Pancreas (tissue), 10 donors: ENCODE measurements around the gene TRPT1. TPM values are rescaled to one million over a fixed set of nuclear protein-coding genes. Genes with fewer than 3 reads are reported as not detected.

Experiments used
- ATAC-seq, 4 donors: fragments of 200-7000 bp; cut with Tn5 transposase; one replicate each; pipeline versions ENCODE4 v1.8.0 to v1.9.1; 2020; ENCODE audit warnings: mild to moderate bottlenecking in 4 of 4, moderate library complexity in 4 of 4
- DNase-seq, 6 donors: peaks; one replicate each; pipeline ENCODE4 v3.0.0-alpha.2; 2020
- FAIRE-seq: peaks from 2 replicates; lab custom pipeline; 2012; peaks lifted over from hg19 to GRCh38; lab: Jason Lieb, UNC
- H3K27ac ChIP-seq, 4 donors: fragments of 200-600 bp; sonication (generic); 1 replicate in 3 of 4; 2 replicates in 1 of 4; pipeline versions ENCODE4 v1.5.0 to v1.8.0; 2020
- H3K27me3 ChIP-seq, 4 donors: fragments of 200-600 bp; one replicate each; pipeline ENCODE4 v1.8.0; 2021
- H3K36me3 ChIP-seq, 3 donors: fragments of 200-600 bp; sonication (generic) in 1 of 3; one replicate each; pipeline versions ENCODE4 v1.5.0 to v1.8.0; 2020 to 2021
- H3K4me1 ChIP-seq, 3 donors: fragments of 200-600 bp; one replicate each; pipeline ENCODE4 v1.8.0; 2021
- H3K4me3 ChIP-seq, 4 donors: fragments of 200-600 bp; sonication (generic) in 2 of 4; one replicate each; pipeline versions ENCODE4 v1.5.0 to v1.8.0; 2020 to 2021
- H3K9me3 ChIP-seq, 4 donors: fragments of 200-600 bp; one replicate each; pipeline ENCODE4 v1.8.0; 2021
- WGBS, 2 donors: extraction: QIAGEN DNeasy Blood & Tissue Kit; methylation state at CpG; one replicate each; pipeline ENCODE4 v1.1.7; 2013; 5-methylcytosine and 5-hydroxymethylcytosine counted together
- intact Hi-C, 3 donors: fragments of 100-400 bp; cut with DNase I; formaldehyde crosslinking; loops; one replicate each; pipeline versions ENCODE4 v1.11.1 to v1.14.2; 2022
- polyA plus RNA-seq, 2 donors: library from polyadenylated mRNA; stranded (reverse); fragments of 200-250 nt; gene quantifications; one replicate each; pipeline ENCODE4 v1.2.3, GENCODE V29; 2013
- total RNA-seq, 6 donors: library from RNA; stranded (reverse); fragmentation: NEBNext Ultra II Directional in 4 of 6; extraction: Animal tissue kit (Norgen Biotek cat#: 25700) in 4 of 6; gene quantifications; one replicate each; pipeline versions ENCODE4 v1.2.1 to v1.2.4, GENCODE V29; 2021 to 2023
- TF ChIP-seq, protein P1 (sequence below), 4 donors: fragments of 200-600 bp; sonication (generic) in 3 of 4; IDR thresholded peaks; one replicate each; pipeline versions ENCODE4 v1.5.0 to v1.8.0; 2021; ENCODE audit warnings: antibody characterized with exemption in 4 of 4
- donor health status: healthy with polysubstance abuse.
- donor health status: DM: no; HTN: no; CAD: no; lungs with moderate emphysema.
- donor health status: DM: no; HTN: no; CAD: no.
- donor health status: control.
- donor health status: control.
- donor health status: Bipolar disorder and iron deficiency.
- donor health status: DM: yes; HTN: yes; CAD: no.
- donor health status: DM: no; HTN: no; CAD: no.
- donor health status: DM: no; HTN: no; CAD: no.
- donor health status: DM: yes; HTN: yes; CAD: no.

The TRPT1 gene
- total and polyA plus RNA-seq, 8 donors, result 18.6 to 78.7 (median 28.1) TPM

DNA sequence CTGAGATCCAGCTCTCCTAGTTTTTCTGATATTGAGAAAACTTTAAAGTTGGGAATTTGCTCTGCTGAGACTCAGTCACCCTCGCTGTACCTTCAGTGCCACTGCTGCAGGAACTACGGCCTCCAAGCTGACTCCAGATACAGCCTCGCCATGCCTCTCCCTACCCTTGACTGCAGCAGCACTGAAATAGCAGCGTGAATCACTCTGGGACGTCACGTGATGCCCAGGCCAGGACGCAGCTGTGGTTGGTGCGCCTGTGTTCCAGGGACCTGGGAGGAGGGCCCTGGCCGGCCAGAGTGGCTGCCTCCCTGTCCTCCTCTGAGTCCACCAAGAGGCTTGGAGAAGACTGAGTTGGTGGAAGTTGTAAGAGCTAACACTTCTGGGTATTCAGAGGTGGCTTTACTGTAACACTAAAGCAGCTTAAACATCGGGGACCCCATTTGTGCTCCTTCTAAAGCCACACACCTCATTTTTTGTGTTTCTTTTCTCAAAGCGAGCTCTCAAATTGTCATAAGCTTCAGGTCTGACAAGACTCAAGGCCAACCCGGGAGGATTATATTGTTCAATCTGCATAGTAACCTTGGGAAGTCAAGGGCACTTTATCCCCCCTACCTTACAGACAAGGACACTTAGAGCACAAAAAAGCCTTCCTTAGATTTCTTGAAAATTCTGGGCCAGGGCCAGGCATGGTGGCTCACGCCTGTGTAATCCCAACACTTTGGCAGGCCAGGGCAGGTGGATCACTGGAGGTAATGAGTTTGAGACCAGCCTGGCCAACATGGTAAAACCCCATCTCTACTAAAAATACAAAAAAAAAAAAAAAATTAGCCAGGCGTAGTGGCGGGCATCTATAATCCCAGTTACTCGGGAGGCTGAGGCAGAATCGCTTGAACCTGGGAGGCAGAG lies 44.2 kb downstream of the TRPT1 start:
- ATAC-seq (peak; percentile 57 to 67 (median 64)), FAIRE-seq (no peak), DNase-seq (peak; percentile 86 to 95 (median 93))
- intact Hi-C loops, result no loop called here
- WGBS, 2 donors, result 20 to 26% methylated on average over 15 to 17 of the region's 17 CpGs
- Histone ChIP-seq H3K4me3 (peak overlapping the region in 1 of 4 donors; percentile 17), H3K4me1 (peaks cover 19 to 41% (median 34%) of the 10 kb centered on the region in 3 donors), H3K27ac (peak overlapping the region; percentile 52 to 87 (median 68)), H3K9me3 (no peaks in the 10 kb centered on the region), H3K27me3 (no peaks in the 10 kb centered on the region), H3K36me3 (no peaks in the 10 kb centered on the region)
- TF ChIP-seq, protein P1, sequence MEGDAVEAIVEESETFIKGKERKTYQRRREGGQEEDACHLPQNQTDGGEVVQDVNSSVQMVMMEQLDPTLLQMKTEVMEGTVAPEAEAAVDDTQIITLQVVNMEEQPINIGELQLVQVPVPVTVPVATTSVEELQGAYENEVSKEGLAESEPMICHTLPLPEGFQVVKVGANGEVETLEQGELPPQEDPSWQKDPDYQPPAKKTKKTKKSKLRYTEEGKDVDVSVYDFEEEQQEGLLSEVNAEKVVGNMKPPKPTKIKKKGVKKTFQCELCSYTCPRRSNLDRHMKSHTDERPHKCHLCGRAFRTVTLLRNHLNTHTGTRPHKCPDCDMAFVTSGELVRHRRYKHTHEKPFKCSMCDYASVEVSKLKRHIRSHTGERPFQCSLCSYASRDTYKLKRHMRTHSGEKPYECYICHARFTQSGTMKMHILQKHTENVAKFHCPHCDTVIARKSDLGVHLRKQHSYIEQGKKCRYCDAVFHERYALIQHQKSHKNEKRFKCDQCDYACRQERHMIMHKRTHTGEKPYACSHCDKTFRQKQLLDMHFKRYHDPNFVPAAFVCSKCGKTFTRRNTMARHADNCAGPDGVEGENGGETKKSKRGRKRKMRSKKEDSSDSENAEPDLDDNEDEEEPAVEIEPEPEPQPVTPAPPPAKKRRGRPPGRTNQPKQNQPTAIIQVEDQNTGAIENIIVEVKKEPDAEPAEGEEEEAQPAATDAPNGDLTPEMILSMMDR (IDR thresholded peaks at IDR 0.05), result no peak

DNA sequence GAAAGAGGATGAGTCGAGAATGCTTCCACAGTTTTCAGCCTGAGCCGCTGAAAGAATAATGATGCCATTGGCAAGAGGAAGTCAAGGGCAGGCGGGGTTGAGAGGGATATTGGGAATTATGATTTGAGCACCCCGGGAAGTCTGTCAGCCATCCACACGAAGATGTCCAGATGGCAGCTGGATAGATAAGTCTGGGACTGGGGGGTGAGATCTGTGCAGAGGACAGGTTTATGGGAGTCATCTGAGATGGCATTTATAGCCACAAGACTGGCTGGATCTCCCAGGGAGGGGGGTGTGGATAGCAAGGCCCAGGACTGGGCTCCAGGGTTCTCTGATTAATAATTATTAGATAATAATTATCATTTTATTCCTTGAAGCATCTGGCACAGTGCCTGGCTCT lies 45.1 kb downstream of the TRPT1 start:
- Histone ChIP-seq H3K4me1 (peaks cover 19 to 41% (median 34%) of the 10 kb centered on the region in 3 donors), H3K9me3 (no peaks in the 10 kb centered on the region), H3K4me3 (no peak overlapping the region), H3K36me3 (no peaks in the 10 kb centered on the region), H3K27ac (peak overlapping the region; percentile 52 to 87 (median 68)), H3K27me3 (no peaks in the 10 kb centered on the region)
- WGBS, 2 donors, result 57 to 58% methylated on average over 5 of the region's 5 CpGs
- intact Hi-C loops, result no loop called here
- DNase-seq, result no peak
- TF ChIP-seq, protein P1 (IDR thresholded peaks at IDR 0.05), result no peak
- FAIRE-seq, result no peak
- no peak for ATAC-seq

DNA sequence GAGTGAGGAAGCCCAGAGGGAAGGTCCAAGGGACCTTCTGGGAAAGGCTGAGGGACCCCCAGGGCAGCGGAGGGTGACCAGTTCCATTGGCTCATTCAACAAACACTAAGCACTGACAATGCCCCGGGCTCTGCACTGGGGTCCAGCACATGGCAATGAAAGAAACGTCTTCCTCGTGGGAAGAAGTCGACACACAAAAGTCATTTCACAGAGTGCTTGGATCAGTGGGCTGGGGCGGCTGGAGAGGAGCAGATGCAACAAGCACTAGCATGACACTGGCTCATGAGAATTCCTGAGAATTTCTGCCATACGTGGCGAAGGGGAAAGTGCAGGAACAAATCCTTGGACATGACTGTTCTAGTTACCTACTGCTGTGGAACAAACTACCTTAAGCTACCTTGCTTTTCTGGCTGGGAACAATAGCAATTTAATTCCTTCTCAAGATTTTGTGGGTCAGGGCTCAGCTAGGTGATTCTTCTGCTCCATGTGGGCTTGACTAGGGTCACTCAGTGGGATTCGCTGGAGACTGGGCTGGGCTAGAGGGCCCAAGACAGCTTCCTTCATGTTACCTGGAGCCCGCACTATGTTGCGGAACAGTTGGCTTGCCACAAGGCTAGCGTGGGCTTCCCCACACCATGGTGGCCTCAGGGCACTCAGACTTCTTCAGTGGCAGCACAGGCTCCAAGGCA lies 46.9 kb downstream of the TRPT1 start:
- Histone ChIP-seq H3K4me1 (peaks cover 19 to 33% (median 29%) of the 10 kb centered on the region in 3 donors), H3K9me3 (no peaks in the 10 kb centered on the region), H3K36me3 (no peaks in the 10 kb centered on the region), H3K27ac (no peak overlapping the region), H3K4me3 (no peak overlapping the region), H3K27me3 (no peaks in the 10 kb centered on the region)
- intact Hi-C loops, result no loop called here
- FAIRE-seq (no peak), ATAC-seq (no peak), DNase-seq (no peak)
- 97 to 98% methylated on average over 12 of the region's 12 CpGs for WGBS, 2 donors
- TF ChIP-seq, protein P1 (IDR thresholded peaks at IDR 0.05), result no peak

DNA sequence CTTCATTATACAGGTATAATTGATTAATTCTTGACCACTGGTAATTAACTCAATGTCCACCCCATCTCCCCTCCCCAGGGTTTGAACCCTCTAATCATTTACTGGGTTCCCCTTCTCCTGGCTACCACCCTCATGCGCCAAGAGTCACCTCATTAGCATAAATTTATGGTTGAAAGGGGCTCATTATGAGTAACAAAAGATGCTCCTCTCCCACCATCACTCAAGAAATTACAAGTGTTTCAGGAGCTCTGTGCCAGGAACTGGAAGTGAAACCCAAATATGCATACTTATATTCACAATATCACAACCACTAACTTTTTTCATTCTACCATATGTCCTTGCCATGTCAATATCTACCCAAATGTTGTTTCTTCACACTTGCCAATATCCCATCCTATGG lies 47.8 kb downstream of the TRPT1 start:
- Histone ChIP-seq H3K4me3 (no peak overlapping the region), H3K4me1 (peaks cover 12 to 25% (median 21%) of the 10 kb centered on the region in 3 donors), H3K36me3 (no peaks in the 10 kb centered on the region), H3K27me3 (no peaks in the 10 kb centered on the region), H3K9me3 (no peaks in the 10 kb centered on the region), H3K27ac (no peak overlapping the region)
- FAIRE-seq (no peak), ATAC-seq (no peak), DNase-seq (no peak)
- intact Hi-C loops, result no loop called here
- 89 to 97% methylated on average over 1 of the region's 1 CpG for WGBS, 2 donors
- TF ChIP-seq, protein P1 (IDR thresholded peaks at IDR 0.05), result no peak
